IMR-90 (cell line): ENCODE results near the gene HIGD1C. TPM values are rescaled to one million over a fixed set of nuclear protein-coding genes. Genes with fewer than 3 reads are reported as not detected.

ENCODE experiments used
- ATAC-seq: fragments of 200-7000 bp; cut with Tn5 transposase; 2 replicates; pipeline ENCODE4 v1.9.1; 2020; ENCODE audit warnings: low read depth, mild to moderate bottlenecking, moderate library complexity
- BruUV-seq: library from RNA; stranded (reverse); fragments of 400-500 nt; replicated peaks from 2 replicates; lab custom pipeline; 2021; lab: Mats Ljungman, UMichigan
- CTCF ChIA-PET: fragments of 300-600 bp; formaldehyde crosslinking; extraction: SDS; loops from one replicate; lab custom pipeline; 2021; ENCODE audit warnings: antibody characterized with exemption; lab: Yijun Ruan, JAX
- POLR2A ChIA-PET: fragments of 300-600 bp; sonication (Branson Sonifier 250); formaldehyde crosslinking; loops from one replicate; lab custom pipeline; 2022; ENCODE audit warnings: antibody characterized with exemption; ENCODE audit not compliant: unreplicated experiment; lab: Charles Lee
- DNase-seq: peaks from one replicate; pipeline ENCODE4 v3.0.0; 2013
- H2AFZ ChIP-seq: replicated peaks from 2 replicates; pipeline ENCODE3; 2013; ENCODE audit warnings: low read length, mild to moderate bottlenecking; ENCODE audit not compliant: poor library complexity
- H2AK5ac ChIP-seq: 2 replicates; pipeline ENCODE4 v1.6.1; 2013; ENCODE audit warnings: low read depth, low read length, inconsistent platforms
- H2AK9ac ChIP-seq: replicated peaks from 2 replicates; pipeline ENCODE3; 2013; ENCODE audit warnings: mild to moderate bottlenecking, low read depth, low read length, moderate library complexity; ENCODE audit not compliant: poor library complexity
- H2BK120ac ChIP-seq: 2 replicates; pipeline ENCODE4 v1.6.1; 2013; ENCODE audit warnings: low read depth, low read length, inconsistent platforms
- H2BK15ac ChIP-seq: 3 replicates; pipeline ENCODE4 v1.6.1; 2013; ENCODE audit warnings: low read depth, low read length, inconsistent platforms
- H2BK20ac ChIP-seq: 2 replicates; pipeline ENCODE4 v1.6.1; 2013; ENCODE audit warnings: low read depth, mild to moderate bottlenecking, inconsistent platforms, low read length, moderate library complexity
- H2BK5ac ChIP-seq: 2 replicates; pipeline ENCODE4 v1.6.1; 2013; ENCODE audit warnings: mild to moderate bottlenecking, low read depth, low read length, inconsistent platforms; ENCODE audit not compliant: poor library complexity, severe bottlenecking
- H3K14ac ChIP-seq: replicated peaks from 2 replicates; pipeline ENCODE4 v1.6.1; 2013; ENCODE audit warnings: low read depth, low read length, inconsistent platforms
- H3K18ac ChIP-seq: 2 replicates; pipeline ENCODE4 v1.6.1; 2013; ENCODE audit warnings: low read depth, low read length, control low read depth
- H3K23ac ChIP-seq: 2 replicates; pipeline ENCODE4 v1.6.1; 2013; ENCODE audit warnings: low read depth, low read length, inconsistent platforms
- H3K27ac ChIP-seq: 2 replicates; pipeline ENCODE4 v1.5.1; 2013; ENCODE audit warnings: mild to moderate bottlenecking, control low read depth, low read length; ENCODE audit not compliant: insufficient read depth
- H3K27me3 ChIP-seq: 2 replicates; pipeline ENCODE4 v1.6.1; 2013; ENCODE audit warnings: low read length; ENCODE audit not compliant: control insufficient read depth, insufficient read depth
- H3K36me3 ChIP-seq: 2 replicates; pipeline ENCODE4 v1.6.1; 2013; ENCODE audit warnings: low read length, mixed read lengths; ENCODE audit not compliant: control insufficient read depth, insufficient read depth
- H3K4ac ChIP-seq: 2 replicates; pipeline ENCODE4 v1.6.1; 2013; ENCODE audit warnings: low read depth, low read length, inconsistent platforms
- H3K4me1 ChIP-seq: 2 replicates; pipeline ENCODE4 v1.6.1; 2013; ENCODE audit warnings: low read length, mixed read lengths; ENCODE audit not compliant: control insufficient read depth, insufficient read depth
- H3K4me2 ChIP-seq: 2 replicates; pipeline ENCODE4 v1.6.1; 2013; ENCODE audit warnings: low read depth, mild to moderate bottlenecking, control low read depth, low read length, moderate library complexity
- H3K4me3 ChIP-seq: 2 replicates; pipeline ENCODE4 v1.5.1; 2013; ENCODE audit warnings: low read depth, mild to moderate bottlenecking, control low read depth, low read length, moderate library complexity; ENCODE audit not compliant: insufficient read depth
- H3K56ac ChIP-seq: 2 replicates; pipeline ENCODE4 v1.6.1; 2013; ENCODE audit warnings: low read length, inconsistent platforms; ENCODE audit not compliant: insufficient read depth; ENCODE audit errors: extremely low read depth
- H3K79me1 ChIP-seq, 2 experiments: 2 replicates each; pipeline ENCODE4 v1.6.1; 2013; ENCODE audit warnings: low read length in 2 of 2, inconsistent platforms in 1 of 2, low read depth in 1 of 2
- H3K9ac ChIP-seq: 2 replicates; pipeline ENCODE4 v1.6.1; 2013; ENCODE audit warnings: low read depth, low read length, control low read depth
- H3K9me1 ChIP-seq: 2 replicates; pipeline ENCODE4 v1.6.1; 2013; ENCODE audit warnings: low read length, inconsistent platforms; ENCODE audit not compliant: insufficient read depth
- H3K9me3 ChIP-seq: 2 replicates; pipeline ENCODE4 v1.6.1; 2013; ENCODE audit warnings: low read length; ENCODE audit not compliant: control insufficient read depth, insufficient read depth
- H4K20me1 ChIP-seq: 2 replicates; pipeline ENCODE4 v1.6.1; 2013; ENCODE audit warnings: low read length, inconsistent platforms; ENCODE audit not compliant: insufficient read depth
- H4K5ac ChIP-seq: 2 replicates; pipeline ENCODE4 v1.6.1; 2013; ENCODE audit warnings: mild to moderate bottlenecking, low read depth, low read length, control low read depth
- H4K8ac ChIP-seq, 2 experiments: 2 replicates each; pipeline ENCODE4 v1.6.1; 2013; ENCODE audit warnings: low read depth in 2 of 2, low read length in 2 of 2, control low read depth in 1 of 2, inconsistent platforms in 1 of 2
- H4K91ac ChIP-seq: 2 replicates; pipeline ENCODE4 v1.6.1; 2013; ENCODE audit warnings: low read depth, low read length, inconsistent platforms; ENCODE audit not compliant: insufficient read depth
- BHLHE40 ChIP-seq: fragments of 150-350 bp; IDR thresholded peaks from 2 replicates; pipeline ENCODE4 v1.6.1; 2016; ENCODE audit warnings: mild to moderate bottlenecking, low read depth, low read length
- CEBPB ChIP-seq: IDR thresholded peaks from 2 replicates; pipeline ENCODE4 v1.6.1; 2012; ENCODE audit warnings: low read depth, low read length, improper control_type of control experiment
- CHD1 ChIP-seq: IDR thresholded peaks from 2 replicates; pipeline ENCODE4 v1.6.1; 2012; ENCODE audit warnings: low read depth, low read length, improper control_type of control experiment
- CTCF ChIP-seq: conservative IDR thresholded peaks from 2 replicates; pipeline ENCODE4 v1.5.1; 2012; ENCODE audit warnings: mild to moderate bottlenecking, low read depth, low read length, improper control_type of control experiment
- FOS ChIP-seq: fragments of 150-350 bp; IDR thresholded peaks from 2 replicates; pipeline ENCODE4 v1.6.1; 2016; ENCODE audit warnings: low read depth, low read length
- MAFK ChIP-seq: IDR thresholded peaks from 2 replicates; pipeline ENCODE4 v1.6.1; 2012; ENCODE audit warnings: low read depth, low read length, improper control_type of control experiment
- MAZ ChIP-seq: IDR thresholded peaks from 2 replicates; pipeline ENCODE4 v1.6.1; 2012; ENCODE audit warnings: low read depth, mild to moderate bottlenecking, low read length, improper control_type of control experiment, moderate library complexity, borderline replicate concordance
- MXI1 ChIP-seq: IDR thresholded peaks from 2 replicates; pipeline ENCODE4 v1.6.1; 2012; ENCODE audit warnings: low read depth, mild to moderate bottlenecking, low read length, moderate library complexity, borderline replicate concordance
- POLR2A ChIP-seq: IDR thresholded peaks from 2 replicates; pipeline ENCODE4 v1.6.1; 2012; ENCODE audit warnings: mild to moderate bottlenecking, low read depth, low read length
- RCOR1 ChIP-seq: IDR thresholded peaks from 2 replicates; pipeline ENCODE4 v1.6.1; 2012; ENCODE audit warnings: mild to moderate bottlenecking, low read length, improper control_type of control experiment; ENCODE audit not compliant: insufficient replicate concordance
- RFX5 ChIP-seq: IDR thresholded peaks from 2 replicates; pipeline ENCODE4 v1.8.0; 2012; ENCODE audit warnings: low read depth, mild to moderate bottlenecking, low read length, moderate library complexity
- SMC3 ChIP-seq: fragments of 150-350 bp; IDR thresholded peaks from 2 replicates; pipeline ENCODE4 v1.6.1; 2016; ENCODE audit warnings: low read depth, mild to moderate bottlenecking, antibody characterized with exemption, low read length, moderate library complexity
- WGBS, 2 experiments: methylation state at CpG; one replicate each; pipeline versions ENCODE4 v1.1.5 to v1.1.7; 2013; ENCODE audit warnings: missing lambda C conversion rate in 2 of 2; ENCODE audit not compliant: insufficient read length in 1 of 2; ENCODE audit errors: extremely low coverage in 2 of 2; 5-methylcytosine and 5-hydroxymethylcytosine counted together
- dilution Hi-C: fragments of 300-500 bp; cut with HindIII; formaldehyde crosslinking; loops from one replicate; pipeline ENCODE4 v1.14.3; 2018; ENCODE audit warnings: low sequenced_read_pairs; ENCODE audit not compliant: unreplicated experiment
- in situ Hi-C: fragments of 300-500 bp; cut with MboI; formaldehyde crosslinking; loops from 3 replicates; pipeline ENCODE4 v1.14.3; 2019; ENCODE audit warnings: low sequenced_read_pairs, inconsistent platforms, mixed read lengths
- intact Hi-C: fragments of 100-400 bp; cut with micrococcal nuclease; formaldehyde crosslinking; loops from 2 replicates; pipeline ENCODE4 v1.10.0; 2022
- polyA plus RNA-seq, 3 experiments: library from polyadenylated mRNA; depleted of rRNA; stranded (reverse); fragments of >200 nt; gene quantifications; 2 replicates each; pipeline ENCODE4 v1.2.3, GENCODE V29; 2012; ENCODE audit warnings: low replicate concordance in 1 of 3
- total RNA-seq: library from RNA; depleted of rRNA; stranded (reverse); fragments of >200 nt; gene quantifications from 2 replicates; pipeline ENCODE4 v1.2.3, GENCODE V29; 2012
- TF ChIP-seq, protein P1 (sequence below): fragments of 150-350 bp; IDR thresholded peaks from 2 replicates; pipeline ENCODE4 v1.6.1; 2016; ENCODE audit warnings: low read depth, mild to moderate bottlenecking, low read length, moderate library complexity, borderline replicate concordance
- TF ChIP-seq, protein P2 (sequence below): fragments of 150-350 bp; IDR thresholded peaks from 2 replicates; pipeline ENCODE4 v1.6.1; 2017; ENCODE audit warnings: mild to moderate bottlenecking, antibody characterized with exemption, low read length, low read depth

The HIGD1C gene
- total and polyA plus RNA-seq, 2 of the 4 experiments (the other 2 are of a cell fraction) = not detected

DNA sequence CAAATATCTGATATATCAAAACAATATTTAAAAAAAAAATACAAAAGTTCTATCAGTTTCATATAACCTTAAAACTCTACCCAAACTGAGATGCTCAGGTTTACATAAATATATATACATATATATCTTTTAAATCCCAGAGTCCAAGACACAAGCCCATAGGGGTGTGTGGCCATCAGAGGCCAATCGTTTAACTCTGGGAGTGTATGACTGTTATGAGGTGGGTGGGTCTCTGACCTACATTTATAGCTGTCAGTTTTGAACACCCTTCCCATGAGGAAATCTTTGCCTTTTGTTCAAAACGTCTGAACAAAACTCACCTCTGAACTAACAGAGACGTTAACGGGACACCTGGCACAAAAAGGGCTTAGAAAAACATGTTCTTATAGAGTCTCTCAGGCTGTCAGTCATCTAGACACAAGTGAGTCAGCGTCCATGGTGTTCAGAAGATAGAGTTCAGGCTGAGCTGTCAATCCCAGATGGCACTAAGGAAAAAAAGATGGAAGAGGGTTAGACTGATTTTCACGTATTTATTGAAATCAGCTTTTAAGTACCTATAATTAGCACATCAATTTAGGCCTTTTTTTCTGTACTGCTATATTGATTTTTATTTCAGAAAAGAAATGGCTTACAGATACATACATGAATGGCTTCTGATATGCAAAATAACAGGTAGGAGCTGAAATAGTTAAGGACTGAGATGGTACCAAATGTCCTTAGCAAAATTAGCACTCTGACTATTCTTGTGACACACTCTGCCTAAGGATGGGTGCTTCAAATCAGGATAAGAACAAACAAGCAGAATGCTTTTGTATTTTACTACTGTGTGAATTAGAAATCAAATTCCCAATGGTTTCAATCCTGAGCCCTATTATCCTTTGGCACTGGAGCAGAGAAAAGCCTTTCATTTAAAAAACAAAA, 29.2 kb downstream of the HIGD1C start:
- H3K4ac ChIP-seq = no peak overlapping the region
- ATAC-seq (no peak), DNase-seq (no peak)
- POLR2A ChIA-PET = no interaction called here
- BruUV-seq = no TSS peak
- no peak overlapping the region for H3K4me2 ChIP-seq
- H3K18ac ChIP-seq = no peak overlapping the region
- no peak overlapping the region for H2BK120ac ChIP-seq
- H3K14ac ChIP-seq = no peak overlapping the region
- H3K4me1 ChIP-seq = no peaks in the 10 kb centered on the region
- intact Hi-C loops = no loop called here
- no peak overlapping the region for H3K4me3 ChIP-seq
- no peak overlapping the region for H3K56ac ChIP-seq
- no peaks in the 10 kb centered on the region for H3K9me1 ChIP-seq
- no peaks in the 10 kb centered on the region for H4K20me1 ChIP-seq
- 67% methylated on average over 1 of the region's 6 CpGs; no CpG with 5 or more reads in 1 of the 2 experiments for WGBS, 2 experiments
- peaks cover 5% of the 10 kb centered on the region for H3K36me3 ChIP-seq
- H3K23ac ChIP-seq = no peak overlapping the region
- CTCF ChIA-PET = interaction anchor here (0.5 kb wide), 1 partner anchor 204 kb away, joined by 4 read pairs; no protein-coding TSS in a partner anchor
- in situ Hi-C loops = loop anchor here (10.0 to 25.0 kb wide), 2 partner anchors 157 to 494 kb away; no protein-coding TSS in a partner anchor
- H4K91ac ChIP-seq = no peak overlapping the region
- H4K8ac ChIP-seq = no peak overlapping the region
- H2BK15ac ChIP-seq = no peak overlapping the region
- H3K27me3 ChIP-seq = no peaks in the 10 kb centered on the region
- H3K9ac ChIP-seq = no peak overlapping the region
- H2BK5ac ChIP-seq = no peak overlapping the region
- dilution Hi-C loops = no loop called here
- no peaks in the 10 kb centered on the region for H3K79me1 ChIP-seq
- no peak overlapping the region for H4K5ac ChIP-seq
- H3K27ac ChIP-seq = no peak overlapping the region
- H2AFZ ChIP-seq = no peak overlapping the region
- H3K9me3 ChIP-seq = no peaks in the 10 kb centered on the region
- no peak overlapping the region for H2BK20ac ChIP-seq
- no peak overlapping the region for H2AK9ac ChIP-seq
- no peak overlapping the region for H2AK5ac ChIP-seq
- no peak for TF ChIP-seq MAZ
- TF ChIP-seq SMC3 = no peak
- no peak for TF ChIP-seq MAFK
- no peak for TF ChIP-seq CHD1
- no peak for TF ChIP-seq CTCF
- TF ChIP-seq, protein P1, sequence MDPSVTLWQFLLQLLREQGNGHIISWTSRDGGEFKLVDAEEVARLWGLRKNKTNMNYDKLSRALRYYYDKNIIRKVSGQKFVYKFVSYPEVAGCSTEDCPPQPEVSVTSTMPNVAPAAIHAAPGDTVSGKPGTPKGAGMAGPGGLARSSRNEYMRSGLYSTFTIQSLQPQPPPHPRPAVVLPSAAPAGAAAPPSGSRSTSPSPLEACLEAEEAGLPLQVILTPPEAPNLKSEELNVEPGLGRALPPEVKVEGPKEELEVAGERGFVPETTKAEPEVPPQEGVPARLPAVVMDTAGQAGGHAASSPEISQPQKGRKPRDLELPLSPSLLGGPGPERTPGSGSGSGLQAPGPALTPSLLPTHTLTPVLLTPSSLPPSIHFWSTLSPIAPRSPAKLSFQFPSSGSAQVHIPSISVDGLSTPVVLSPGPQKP = no peak
- no peak for TF ChIP-seq FOS
- no peak for TF ChIP-seq CEBPB
- no peak for TF ChIP-seq MXI1
- TF ChIP-seq, protein P2, sequence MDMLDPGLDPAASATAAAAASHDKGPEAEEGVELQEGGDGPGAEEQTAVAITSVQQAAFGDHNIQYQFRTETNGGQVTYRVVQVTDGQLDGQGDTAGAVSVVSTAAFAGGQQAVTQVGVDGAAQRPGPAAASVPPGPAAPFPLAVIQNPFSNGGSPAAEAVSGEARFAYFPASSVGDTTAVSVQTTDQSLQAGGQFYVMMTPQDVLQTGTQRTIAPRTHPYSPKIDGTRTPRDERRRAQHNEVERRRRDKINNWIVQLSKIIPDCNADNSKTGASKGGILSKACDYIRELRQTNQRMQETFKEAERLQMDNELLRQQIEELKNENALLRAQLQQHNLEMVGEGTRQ = no peak
- no peak for TF ChIP-seq BHLHE40
- TF ChIP-seq RFX5 = no peak
- TF ChIP-seq POLR2A = no peak
- no peak for TF ChIP-seq RCOR1
